Lower leg skin (tissue), 4 donors: ENCODE data around the gene CAMTA1. TPM values are rescaled to one million over a fixed set of nuclear protein-coding genes. Genes with fewer than 3 reads are reported as not detected.

Experiments
- DNase-seq, 2 donors: peaks; one replicate each; pipeline ENCODE4 v3.0.0-alpha.2; 2019; ENCODE audit warnings: low spot score in 2 of 2
- H3K4me3 ChIP-seq: fragments of 200-600 bp; sonication (generic); 2 replicates; pipeline ENCODE4 v1.5.1; 2017; ENCODE audit warnings: mild to moderate bottlenecking, low read depth; ENCODE audit not compliant: poor library complexity, severe bottlenecking
- POLR2A ChIP-seq, 2 donors: fragments of 450-650 bp; IDR thresholded peaks; one replicate each; pipeline ENCODE4 v1.6.1; 2016 to 2017; ENCODE audit warnings: antibody characterized with exemption in 2 of 2, mild to moderate bottlenecking in 1 of 2, moderate library complexity in 1 of 2
- WGBS, 2 donors: methylation state at CpG; one replicate each; pipeline ENCODE4 v1.1.5; 2018; 5-methylcytosine and 5-hydroxymethylcytosine counted together
- intact Hi-C: fragments of 100-400 bp; cut with DNase I; formaldehyde crosslinking; loops from one replicate; pipeline ENCODE4 v1.15.0; 2023; ENCODE audit warnings: low total_unique reads
- total RNA-seq, 4 donors: library from RNA; depleted of rRNA; stranded (reverse); fragments of >200 nt; gene quantifications; one replicate each; pipeline ENCODE4 v1.1.0, GENCODE V29; 2016
- TF ChIP-seq, protein P1 (sequence below), 3 donors: fragments of 450-650 bp; IDR thresholded peaks; one replicate each; pipeline ENCODE4 v1.5.1; 2016; ENCODE audit warnings: antibody characterized with exemption in 3 of 3, mild to moderate bottlenecking in 3 of 3, moderate library complexity in 2 of 3

CAMTA1 gene
- total RNA-seq, 4 donors from 2014 or later, result 24.4 to 52.3 (median 32.9) TPM

DNA sequence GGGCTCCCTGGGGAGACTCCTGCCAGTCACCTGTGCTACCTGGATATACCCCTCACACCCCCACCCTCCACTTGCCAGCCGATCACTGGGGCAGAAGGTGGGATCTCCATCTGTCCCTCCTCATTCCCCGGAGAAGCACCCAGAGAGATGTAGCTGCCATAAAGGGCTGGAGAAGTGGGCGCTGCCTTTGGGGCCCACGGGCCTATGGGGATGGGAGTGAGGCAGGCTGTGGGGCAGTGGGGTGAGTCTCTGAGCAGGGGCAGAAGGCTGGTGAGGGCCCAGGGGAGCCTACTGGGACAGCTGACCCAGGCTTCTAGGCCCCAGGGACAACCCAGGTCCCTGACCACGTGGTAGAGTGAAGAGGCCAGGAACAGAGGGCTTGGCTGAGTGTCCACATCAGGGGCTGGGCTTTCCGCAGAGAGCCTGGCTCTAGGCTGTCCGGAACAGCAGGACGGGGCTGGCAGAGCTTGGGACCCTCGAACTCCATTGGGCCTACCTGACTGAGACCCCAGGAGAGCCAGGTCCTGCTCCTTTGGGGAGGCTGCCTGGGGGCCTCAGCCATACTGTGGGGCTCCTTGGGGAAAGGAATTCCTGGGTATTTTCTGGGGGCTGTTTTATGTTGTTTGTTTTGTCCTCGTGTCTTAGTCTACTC lies 780.0 kb downstream of the CAMTA1 start:
- WGBS, 2 donors, result 87 to 94% methylated on average over 7 to 10 of the region's 10 CpGs
- no peak for DNase-seq
- intact Hi-C loops, result no loop called here
- no peak overlapping the region for H3K4me3 ChIP-seq
- TF ChIP-seq, protein P1, sequence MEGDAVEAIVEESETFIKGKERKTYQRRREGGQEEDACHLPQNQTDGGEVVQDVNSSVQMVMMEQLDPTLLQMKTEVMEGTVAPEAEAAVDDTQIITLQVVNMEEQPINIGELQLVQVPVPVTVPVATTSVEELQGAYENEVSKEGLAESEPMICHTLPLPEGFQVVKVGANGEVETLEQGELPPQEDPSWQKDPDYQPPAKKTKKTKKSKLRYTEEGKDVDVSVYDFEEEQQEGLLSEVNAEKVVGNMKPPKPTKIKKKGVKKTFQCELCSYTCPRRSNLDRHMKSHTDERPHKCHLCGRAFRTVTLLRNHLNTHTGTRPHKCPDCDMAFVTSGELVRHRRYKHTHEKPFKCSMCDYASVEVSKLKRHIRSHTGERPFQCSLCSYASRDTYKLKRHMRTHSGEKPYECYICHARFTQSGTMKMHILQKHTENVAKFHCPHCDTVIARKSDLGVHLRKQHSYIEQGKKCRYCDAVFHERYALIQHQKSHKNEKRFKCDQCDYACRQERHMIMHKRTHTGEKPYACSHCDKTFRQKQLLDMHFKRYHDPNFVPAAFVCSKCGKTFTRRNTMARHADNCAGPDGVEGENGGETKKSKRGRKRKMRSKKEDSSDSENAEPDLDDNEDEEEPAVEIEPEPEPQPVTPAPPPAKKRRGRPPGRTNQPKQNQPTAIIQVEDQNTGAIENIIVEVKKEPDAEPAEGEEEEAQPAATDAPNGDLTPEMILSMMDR (IDR thresholded peaks at IDR 0.05), result no peak
- TF ChIP-seq POLR2A (IDR thresholded peaks at IDR 0.05), result no peak

DNA sequence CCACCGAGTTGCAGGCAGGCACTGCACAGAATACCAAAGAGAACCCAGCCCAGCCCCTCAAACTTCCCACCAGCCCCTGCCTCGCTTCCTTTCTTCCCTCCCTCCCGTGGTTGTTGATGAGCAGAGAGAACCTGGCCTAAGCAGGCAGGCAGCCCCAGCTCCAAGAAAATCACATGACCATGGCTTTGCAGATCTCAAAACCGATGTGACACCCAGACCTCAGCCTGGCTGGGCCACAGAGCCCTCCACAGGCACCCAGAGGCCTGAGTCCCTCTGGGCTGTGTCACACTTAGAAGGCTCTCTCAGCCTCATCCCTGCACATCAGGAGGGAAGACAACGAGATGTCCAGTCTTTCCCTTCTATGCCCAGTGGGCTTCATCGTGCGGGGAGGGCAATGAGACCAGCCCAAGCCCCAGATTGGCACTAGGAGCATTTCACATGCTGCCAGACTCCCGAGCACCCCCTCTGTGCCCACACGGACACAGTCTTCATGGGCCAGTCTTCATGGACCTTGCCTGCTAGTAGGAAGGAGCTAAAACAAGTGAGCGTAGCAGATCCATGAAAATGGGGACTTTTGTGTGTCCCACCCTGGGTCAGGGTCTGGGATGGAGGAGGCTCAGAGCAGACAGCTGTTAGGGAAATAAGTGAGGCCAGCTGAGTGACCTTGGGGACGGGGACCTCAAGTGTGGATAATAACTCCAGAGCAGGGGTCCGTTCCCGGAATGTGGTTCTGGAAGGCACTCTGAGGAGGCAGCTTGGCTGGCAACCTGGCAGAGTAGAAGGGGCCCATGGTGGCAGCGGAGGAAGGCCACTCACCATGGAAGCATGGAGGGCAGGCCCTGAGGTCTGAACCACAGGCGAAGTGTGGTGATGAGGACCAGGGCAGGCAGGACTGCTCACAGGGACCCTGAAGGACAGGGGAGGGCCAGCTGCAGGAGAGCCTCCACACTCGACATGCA lies 781.4 kb downstream of the CAMTA1 start:
- intact Hi-C loops, result no loop called here
- TF ChIP-seq POLR2A (IDR thresholded peaks at IDR 0.05), result no peak
- TF ChIP-seq, protein P1 (IDR thresholded peaks at IDR 0.05), result no peak
- no peak overlapping the region for H3K4me3 ChIP-seq
- 84 to 87% methylated on average over 14 to 16 of the region's 16 CpGs for WGBS, 2 donors
- no peak for DNase-seq

DNA sequence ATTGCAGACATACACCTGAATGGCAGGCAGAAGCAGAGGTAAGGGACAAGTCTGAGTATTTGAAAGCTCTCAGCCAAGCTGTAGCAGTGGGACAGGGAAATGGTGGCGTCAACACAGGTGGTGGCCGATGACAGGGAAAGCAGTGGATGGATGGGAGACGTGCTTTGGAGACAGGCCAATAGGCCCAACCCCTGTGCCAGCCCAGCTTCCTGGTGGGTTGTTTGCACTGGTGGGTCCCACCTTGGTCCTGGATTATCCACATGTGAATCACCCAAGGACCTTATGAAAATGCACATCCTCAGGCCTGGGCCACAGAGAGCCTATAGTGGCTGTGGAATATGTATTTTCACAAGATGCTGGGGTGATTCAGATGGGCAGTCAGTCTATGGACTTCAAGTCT lies 782.1 kb downstream of the CAMTA1 start:
- 90 to 91% methylated on average over 3 of the region's 3 CpGs for WGBS, 2 donors
- TF ChIP-seq POLR2A (IDR thresholded peaks at IDR 0.05), result no peak
- TF ChIP-seq, protein P1 (IDR thresholded peaks at IDR 0.05), result no peak
- intact Hi-C loops, result no loop called here
- H3K4me3 ChIP-seq, result no peak overlapping the region
- no peak for DNase-seq

DNA sequence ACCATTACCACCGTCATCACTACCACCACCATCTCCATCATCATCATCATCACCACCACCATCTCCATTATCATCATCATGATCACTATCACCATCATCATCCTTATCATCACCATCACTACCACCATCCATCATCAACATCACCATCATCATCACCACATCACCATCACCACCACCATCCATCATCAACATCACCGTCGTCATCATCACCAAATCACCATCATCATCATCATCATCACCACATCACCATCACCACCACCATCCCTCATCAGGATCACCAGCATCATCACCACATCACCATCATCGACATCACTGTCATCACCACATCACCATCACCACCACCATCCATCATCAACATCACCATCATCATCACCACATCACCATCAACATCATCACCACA lies 782.8 kb downstream of the CAMTA1 start:
- no peak overlapping the region for H3K4me3 ChIP-seq
- DNase-seq, result no peak
- 86 to 95% methylated on average over 4 of the region's 4 CpGs for WGBS, 2 donors
- TF ChIP-seq, protein P1 (IDR thresholded peaks at IDR 0.05), result no peak
- TF ChIP-seq POLR2A (IDR thresholded peaks at IDR 0.05), result no peak
- intact Hi-C loops, result no loop called here

DNA sequence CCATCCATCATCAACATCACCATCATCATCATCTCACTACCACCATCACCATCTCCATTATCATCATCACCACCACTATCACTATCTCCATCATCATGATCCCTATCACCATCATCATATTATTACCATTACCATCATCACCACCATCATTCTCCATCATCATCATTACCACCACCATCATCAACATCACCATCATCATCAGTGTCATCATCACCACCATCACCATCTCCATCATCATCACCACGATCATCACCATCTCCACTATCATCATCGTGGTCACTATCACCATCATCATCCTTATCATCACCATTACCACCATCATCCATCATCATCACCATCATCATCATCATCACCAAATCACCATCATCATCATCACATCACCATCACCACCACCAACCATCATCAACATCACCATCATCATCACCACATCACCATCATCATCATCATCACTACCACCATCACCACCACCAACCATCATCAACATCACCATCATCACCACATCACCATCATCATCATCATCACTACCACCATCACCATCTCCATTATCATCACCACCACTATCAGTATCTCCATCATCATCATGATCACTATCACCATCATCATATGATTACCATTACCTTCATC lies 783.8 kb downstream of the CAMTA1 start:
- TF ChIP-seq, protein P1 (IDR thresholded peaks at IDR 0.05), result no peak
- TF ChIP-seq POLR2A (IDR thresholded peaks at IDR 0.05), result no peak
- DNase-seq, result no peak
- 88 to 93% methylated on average over 2 of the region's 2 CpGs for WGBS, 2 donors
- intact Hi-C loops, result no loop called here
- no peak overlapping the region for H3K4me3 ChIP-seq
